ENCODE results near the gene FAT3.

Gene FAT3

GRCh38 chr11:92267968-92268367, 43.4 kb downstream of the FAT3 start:
- Histone ChIP-seq H3K4me2 (ENCODE audit: low read depth, low read length) (no peak overlapping the region), H3K27me3 (replicated peaks; ENCODE audit: insufficient read depth, low read length) (no peaks in the 10 kb centered on the region), H3K36me3 (replicated peaks; ENCODE audit: insufficient read depth, low read length) (no peaks in the 10 kb centered on the region), H3K79me2 (ENCODE audit: low read length) (no peaks in the 10 kb centered on the region), H4K20me1 (ENCODE audit: insufficient read depth, low read length) (no peaks in the 10 kb centered on the region), H3F3A (ENCODE audit: insufficient read depth, low read length) (no peaks in the 10 kb centered on the region), H3K9me2 (replicated peaks; ENCODE audit: insufficient read depth, low read length) (no peaks in the 10 kb centered on the region), H3K27ac (ENCODE audit: low read length) (no peak overlapping the region), H3K9me3 (replicated peaks; ENCODE audit: insufficient read depth, low read length) (no peaks in the 10 kb centered on the region), H3K4me1 (ENCODE audit: low read length) (no peaks in the 10 kb centered on the region), H3K9ac (ENCODE audit: low read length) (no peak overlapping the region), H2AFZ (ENCODE audit: low read length) (no peak overlapping the region), H3K4me3 (ENCODE audit: low read length) (no peak overlapping the region)
- DNase-seq: no peak
- TF ChIP-seq CTCF (IDR thresholded peaks at IDR 0.05; ENCODE audit: low read length) (no peak), EZH2phosphoT487 (IDR thresholded peaks at IDR 0.05; ENCODE audit: low read length) (no peak), EZH2 (optimal IDR thresholded peaks at IDR 0.05; ENCODE audit: low read depth, low read length) (no peak)

- H3K9ac ChIP-seq (ENCODE audit: low read length): no peak overlapping the region
- no peaks in the 10 kb centered on the region for H3K4me1 ChIP-seq (ENCODE audit: low read length)
- H4K20me1 ChIP-seq (ENCODE audit: insufficient read depth, low read length): no peaks in the 10 kb centered on the region
- H3K27me3 ChIP-seq (replicated peaks; ENCODE audit: insufficient read depth, low read length): no peaks in the 10 kb centered on the region
- H3K27ac ChIP-seq (ENCODE audit: low read length): no peak overlapping the region
- no peaks in the 10 kb centered on the region for H3F3A ChIP-seq (ENCODE audit: insufficient read depth, low read length)
- H3K9me3 ChIP-seq (replicated peaks; ENCODE audit: insufficient read depth, low read length): no peaks in the 10 kb centered on the region
- no peaks in the 10 kb centered on the region for H3K9me2 ChIP-seq (replicated peaks; ENCODE audit: insufficient read depth, low read length)
- H3K79me2 ChIP-seq (ENCODE audit: low read length): no peaks in the 10 kb centered on the region
- H3K4me3 ChIP-seq (ENCODE audit: low read length): no peak overlapping the region
- H2AFZ ChIP-seq (ENCODE audit: low read length): no peak overlapping the region
- no peak overlapping the region for H3K4me2 ChIP-seq (ENCODE audit: low read depth, low read length)
- H3K36me3 ChIP-seq (replicated peaks; ENCODE audit: insufficient read depth, low read length): no peaks in the 10 kb centered on the region
- no peak for TF ChIP-seq CTCF (IDR thresholded peaks at IDR 0.05; ENCODE audit: low read length)
- TF ChIP-seq EZH2phosphoT487 (IDR thresholded peaks at IDR 0.05; ENCODE audit: low read length): no peak
- no peak for TF ChIP-seq EZH2 (optimal IDR thresholded peaks at IDR 0.05; ENCODE audit: low read depth, low read length)
- DNase-seq: no peak
Observed at GRCh38 chr11:92268546-92268945, 43.9 kb downstream of the FAT3 start.

DNA sequence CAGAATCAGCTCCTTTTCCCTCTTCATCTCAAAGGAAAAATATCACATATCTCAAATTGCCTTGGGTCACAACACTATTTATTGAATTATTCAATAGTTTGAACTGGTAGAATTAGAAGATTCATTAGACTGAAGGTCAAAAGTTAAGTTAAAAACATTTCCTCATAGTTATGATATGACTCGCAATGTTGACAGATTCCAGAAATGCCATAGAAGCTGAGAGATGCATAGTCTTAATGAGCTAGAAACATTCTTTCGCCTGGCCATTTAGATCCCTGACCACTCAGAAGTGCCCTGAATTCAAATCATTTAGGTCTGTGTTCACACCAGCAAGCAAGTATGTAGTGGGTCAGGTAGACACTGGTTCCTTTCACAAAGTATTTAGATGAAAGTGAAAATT, 44.4 kb downstream of the FAT3 start:
- Histone ChIP-seq H3K36me3 (replicated peaks; ENCODE audit: insufficient read depth, low read length) (no peaks in the 10 kb centered on the region), H3K4me3 (ENCODE audit: low read length) (no peak overlapping the region), H2AFZ (ENCODE audit: low read length) (no peak overlapping the region), H3K9me2 (replicated peaks; ENCODE audit: insufficient read depth, low read length) (no peaks in the 10 kb centered on the region), H4K20me1 (ENCODE audit: insufficient read depth, low read length) (no peaks in the 10 kb centered on the region), H3K9ac (ENCODE audit: low read length) (no peak overlapping the region), H3K79me2 (ENCODE audit: low read length) (no peaks in the 10 kb centered on the region), H3K4me1 (ENCODE audit: low read length) (no peaks in the 10 kb centered on the region), H3K27ac (ENCODE audit: low read length) (no peak overlapping the region), H3F3A (ENCODE audit: insufficient read depth, low read length) (no peaks in the 10 kb centered on the region), H3K9me3 (replicated peaks; ENCODE audit: insufficient read depth, low read length) (no peaks in the 10 kb centered on the region), H3K27me3 (replicated peaks; ENCODE audit: insufficient read depth, low read length) (no peaks in the 10 kb centered on the region), H3K4me2 (ENCODE audit: low read depth, low read length) (no peak overlapping the region)
- no peak for TF ChIP-seq EZH2 (optimal IDR thresholded peaks at IDR 0.05; ENCODE audit: low read depth, low read length)
- no peak for TF ChIP-seq CTCF (IDR thresholded peaks at IDR 0.05; ENCODE audit: low read length)
- TF ChIP-seq EZH2phosphoT487 (IDR thresholded peaks at IDR 0.05; ENCODE audit: low read length): no peak
- DNase-seq: no peak
